Breast epithelium (tissue), 4 donors: Measurements from ENCODE around the gene MICALL1. TPM values are rescaled to one million over a fixed set of nuclear protein-coding genes. Genes with fewer than 3 reads are reported as not detected.
A peak's percentile ranks its signal among the peaks of the same experiment; 100 is the strongest.

Experiments used
- DNase-seq, 2 donors: peaks; one replicate each; pipeline ENCODE4 v3.0.0-alpha.2; 2019; ENCODE audit warnings: low spot score in 2 of 2
- H3K27ac ChIP-seq, 2 donors: fragments of 200-600 bp; sonication (generic) in 1 of 2; one replicate each; pipeline ENCODE4 v1.5.1; 2016 to 2019; ENCODE audit warnings: mild to moderate bottlenecking in 1 of 2
- H3K27me3 ChIP-seq, 2 donors: fragments of 200-600 bp; sonication (generic) in 1 of 2; one replicate each; pipeline versions ENCODE4 v1.5.1 to v1.6.0; 2017 to 2019; ENCODE audit warnings: control low read depth in 1 of 2, mild to moderate bottlenecking in 1 of 2
- H3K36me3 ChIP-seq: fragments of 200-600 bp; one replicate; pipeline ENCODE4 v1.5.1; 2019
- H3K4me1 ChIP-seq, 2 donors: fragments of 200-600 bp; sonication (generic); one replicate each; pipeline ENCODE4 v1.5.1; 2016 to 2019; ENCODE audit warnings: control low read depth in 1 of 2
- H3K4me3 ChIP-seq, 3 donors: fragments of 200-600 bp; sonication (generic); 1 replicate in 2 of 3; 2 replicates in 1 of 3; pipeline ENCODE4 v1.5.1; 2016 to 2019; ENCODE audit warnings: mild to moderate bottlenecking in 3 of 3, moderate library complexity in 2 of 3
- H3K9me3 ChIP-seq, 2 donors: fragments of 200-600 bp; sonication (generic) in 1 of 2; one replicate each; pipeline ENCODE4 v1.5.1; 2016 to 2019; ENCODE audit warnings: control low read depth in 1 of 2
- POLR2A ChIP-seq: fragments of 450-650 bp; IDR thresholded peaks from one replicate; pipeline ENCODE4 v1.6.1; 2016; ENCODE audit warnings: antibody characterized with exemption, mild to moderate bottlenecking, moderate library complexity
- POLR2AphosphoS5 ChIP-seq, 3 donors: sonication (generic); formaldehyde crosslinking; IDR thresholded peaks; one replicate each; pipeline ENCODE4 v1.6.1; 2017; ENCODE audit warnings: antibody characterized with exemption in 3 of 3
- intact Hi-C: fragments of 100-400 bp; cut with DNase I; formaldehyde crosslinking; loops from one replicate; pipeline ENCODE4 v1.15.1; 2023; ENCODE audit warnings: low total_unique reads
- total RNA-seq, 3 donors: library from RNA; depleted of rRNA; stranded (reverse); fragments of >200 nt; gene quantifications; one replicate each; pipeline ENCODE4 v1.1.0, GENCODE V29; 2016
- TF ChIP-seq, protein P1 (sequence below), 3 donors: fragments of 450-650 bp; IDR thresholded peaks; one replicate each; pipeline ENCODE4 v1.5.1; 2016 to 2017; ENCODE audit warnings: antibody characterized with exemption in 3 of 3, mild to moderate bottlenecking in 3 of 3, moderate library complexity in 3 of 3

Gene MICALL1
- total RNA-seq, 3 donors from 2014 or later, result 8.6 to 25.6 (median 22.0) TPM

- Histone ChIP-seq H3K4me1 (peaks cover 0 to 11% of the 10 kb centered on the region in 2 donors), H3K27me3 (no peaks in the 10 kb centered on the region), H3K9me3 (no peaks in the 10 kb centered on the region), H3K27ac (peak overlapping the region; percentile 66 to 70), H3K36me3 (no peaks in the 10 kb centered on the region), H3K4me3 (no peak overlapping the region)
- TF ChIP-seq POLR2A, result no peak
- no peak for TF ChIP-seq POLR2AphosphoS5 (IDR thresholded peaks at IDR 0.05)
- TF ChIP-seq, protein P1, sequence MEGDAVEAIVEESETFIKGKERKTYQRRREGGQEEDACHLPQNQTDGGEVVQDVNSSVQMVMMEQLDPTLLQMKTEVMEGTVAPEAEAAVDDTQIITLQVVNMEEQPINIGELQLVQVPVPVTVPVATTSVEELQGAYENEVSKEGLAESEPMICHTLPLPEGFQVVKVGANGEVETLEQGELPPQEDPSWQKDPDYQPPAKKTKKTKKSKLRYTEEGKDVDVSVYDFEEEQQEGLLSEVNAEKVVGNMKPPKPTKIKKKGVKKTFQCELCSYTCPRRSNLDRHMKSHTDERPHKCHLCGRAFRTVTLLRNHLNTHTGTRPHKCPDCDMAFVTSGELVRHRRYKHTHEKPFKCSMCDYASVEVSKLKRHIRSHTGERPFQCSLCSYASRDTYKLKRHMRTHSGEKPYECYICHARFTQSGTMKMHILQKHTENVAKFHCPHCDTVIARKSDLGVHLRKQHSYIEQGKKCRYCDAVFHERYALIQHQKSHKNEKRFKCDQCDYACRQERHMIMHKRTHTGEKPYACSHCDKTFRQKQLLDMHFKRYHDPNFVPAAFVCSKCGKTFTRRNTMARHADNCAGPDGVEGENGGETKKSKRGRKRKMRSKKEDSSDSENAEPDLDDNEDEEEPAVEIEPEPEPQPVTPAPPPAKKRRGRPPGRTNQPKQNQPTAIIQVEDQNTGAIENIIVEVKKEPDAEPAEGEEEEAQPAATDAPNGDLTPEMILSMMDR (IDR thresholded peaks at IDR 0.05), result no peak
- DNase-seq, result no peak
- intact Hi-C loops, result no loop called here
Measured at GRCh38 chr22:37990301-37990700, 84.2 kb downstream of the MICALL1 start.

GRCh38 chr22:37990862-37991261 lies 84.8 kb downstream of the MICALL1 start:
- H3K4me1 ChIP-seq, result peaks cover 0 to 11% of the 10 kb centered on the region in 2 donors
- H3K27me3 ChIP-seq, result no peaks in the 10 kb centered on the region
- H3K27ac ChIP-seq, result peak overlapping the region; percentile 66 to 70
- DNase-seq, result no peak
- no peak overlapping the region for H3K4me3 ChIP-seq
- intact Hi-C loops, result no loop called here
- H3K9me3 ChIP-seq, result no peaks in the 10 kb centered on the region
- no peaks in the 10 kb centered on the region for H3K36me3 ChIP-seq
- TF ChIP-seq, protein P1 (IDR thresholded peaks at IDR 0.05), result no peak
- TF ChIP-seq POLR2A, result no peak
- no peak for TF ChIP-seq POLR2AphosphoS5 (IDR thresholded peaks at IDR 0.05)

- no peaks in the 10 kb centered on the region for H3K36me3 ChIP-seq
- peak overlapping the region in 1 of 2 donors; percentile 12 for H3K27ac ChIP-seq
- H3K27me3 ChIP-seq, result no peaks in the 10 kb centered on the region
- H3K4me1 ChIP-seq, result peaks cover 5 to 16% of the 10 kb centered on the region in 2 donors
- DNase-seq, result no peak
- H3K9me3 ChIP-seq, result no peaks in the 10 kb centered on the region
- no peak for TF ChIP-seq POLR2A
- TF ChIP-seq, protein P1 (IDR thresholded peaks at IDR 0.05), result no peak
- TF ChIP-seq POLR2AphosphoS5 (IDR thresholded peaks at IDR 0.05), result no peak
- H3K4me3 ChIP-seq, result no peak overlapping the region
- intact Hi-C loops, result no loop called here
Measured at GRCh38 chr22:37991731-37992442, 85.8 kb downstream of the MICALL1 start.

Other genes starting within 250 kb of the MICALL1 start
- 1 to 10 TPM; 4.2 to 6.9 (median 4.2) TPM for gene PDXP, start 247.6 kb upstream of the MICALL1 start, total RNA-seq
- gene LGALS1, start 230.7 kb upstream of the MICALL1 start, total RNA-seq, result 1,000 to 10,000 TPM in 1 of 3 donors, 100 to 1,000 TPM in 2; 621 to 2,412 (median 641) TPM
- 10 to 100 TPM; 24.5 to 29.4 (median 24.6) TPM for gene NOL12, start 220.0 kb upstream of the MICALL1 start, total RNA-seq
- gene TRIOBP, start 209.2 kb upstream of the MICALL1 start, total RNA-seq, result 10 to 100 TPM; 78.3 to 95.0 (median 88.3) TPM
- gene GCAT, start 98.4 kb upstream of the MICALL1 start, total RNA-seq, result 10 to 100 TPM; 17.3 to 23.7 (median 21.6) TPM
- under 1 TPM in 1 of 3 donors, not detected in 2; 0.44 TPM for gene GALR3, start 82.9 kb upstream of the MICALL1 start, total RNA-seq
- 10 to 100 TPM; 27.5 to 41.3 (median 34.9) TPM for gene ANKRD54, start 62.0 kb upstream of the MICALL1 start, total RNA-seq
- 100 to 1,000 TPM; 471 to 569 (median 490) TPM for gene EIF3L, start 56.9 kb upstream of the MICALL1 start, total RNA-seq
- gene C22orf23, start 47.3 kb downstream of the MICALL1 start, total RNA-seq, result under 1 TPM in 1 of 3 donors, not detected in 2; 0.64 TPM
- gene POLR2F, start 47.4 kb downstream of the MICALL1 start, total RNA-seq, result 10 to 100 TPM; 66.7 to 93.7 (median 82.4) TPM
- 100 to 1,000 TPM in 1 of 3 donors, 10 to 100 TPM in 1, under 1 TPM in 1; 0.16 to 101 (median 24.9) TPM for gene SOX10, start 78.3 kb downstream of the MICALL1 start, total RNA-seq
- 10 to 100 TPM; 42.0 to 61.3 (median 49.9) TPM for gene PICK1, start 151.1 kb downstream of the MICALL1 start, total RNA-seq
- gene SLC16A8, start 177.9 kb downstream of the MICALL1 start, total RNA-seq, result 1 to 10 TPM in 1 of 3 donors, under 1 TPM in 1, not detected in 1; 0.33 to 1.3 TPM
- 1 to 10 TPM in 2 of 3 donors, under 1 TPM in 1; 0.80 to 1.3 (median 1.0) TPM for gene BAIAP2L2, start 204.4 kb downstream of the MICALL1 start, total RNA-seq